ENCODE data around the gene PYROXD2. TPM values are rescaled to one million over a fixed set of nuclear protein-coding genes. Genes with fewer than 3 reads are reported as not detected.

The PYROXD2 gene
- polyA plus RNA-seq, 1 donor from 2014 or later: 0.11 TPM

DNA sequence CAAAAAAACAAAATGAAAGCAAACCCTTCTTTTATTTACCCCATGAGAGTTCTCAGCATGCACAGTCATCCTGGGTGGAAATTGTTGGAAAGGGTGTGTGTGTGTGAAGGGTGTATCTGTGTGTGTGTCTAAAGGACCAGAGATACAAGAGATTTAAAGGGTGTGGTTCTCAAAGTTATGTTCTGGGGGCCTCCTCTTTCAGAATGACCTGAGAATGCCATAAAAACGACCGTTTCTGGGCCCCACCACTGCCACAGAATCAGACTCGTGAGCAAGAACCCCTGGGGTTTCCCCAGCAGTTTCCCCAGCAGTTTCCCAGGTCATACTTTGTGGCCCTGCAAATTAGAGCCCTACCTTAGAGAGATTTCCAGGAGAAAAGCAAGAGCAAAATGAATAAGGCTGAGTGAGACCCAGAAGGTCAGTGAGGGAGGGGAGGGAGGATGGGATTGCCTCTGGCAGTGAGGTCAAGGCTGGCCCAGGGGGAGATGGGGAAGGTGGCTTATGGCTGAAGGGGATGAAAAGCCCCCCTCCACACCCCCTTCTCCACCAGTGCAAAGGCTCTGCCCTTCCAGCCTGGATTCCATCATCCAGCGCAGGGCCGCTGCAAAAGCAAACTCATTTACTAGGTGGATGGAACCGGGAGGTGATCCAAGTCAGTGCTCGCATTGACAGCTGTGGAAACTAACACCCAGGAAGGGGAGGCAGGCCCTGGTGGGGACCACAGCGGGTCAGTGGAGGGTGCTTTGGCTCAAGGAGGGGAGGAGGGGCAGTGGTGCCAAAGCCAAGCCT lies 10.2 kb downstream of the PYROXD2 start:
- H4K20me1 ChIP-seq (ENCODE audit: insufficient read depth): no peaks in the 10 kb centered on the region
- no peaks in the 10 kb centered on the region for H3K36me3 ChIP-seq (ENCODE audit: insufficient read depth, low read length)
- H3K79me2 ChIP-seq (replicated peaks; ENCODE audit: insufficient read depth, low read length): no peaks in the 10 kb centered on the region
- H3K4me2 ChIP-seq (ENCODE audit: low read length): no peak overlapping the region
- H3K9ac ChIP-seq (ENCODE audit: low read length): no peak overlapping the region
- no peak overlapping the region for H3K27ac ChIP-seq (ENCODE audit: low read length)
- H3K9me3 ChIP-seq (ENCODE audit: low read length): no peaks in the 10 kb centered on the region
- no peak for TF ChIP-seq TAF1 (IDR thresholded peaks at IDR 0.05; ENCODE audit: low read depth)
- no peaks in the 10 kb centered on the region for H3K27me3 ChIP-seq (ENCODE audit: insufficient read depth, low read depth, low read length)
- no peaks in the 10 kb centered on the region for H3K9me2 ChIP-seq (ENCODE audit: insufficient read depth, low read length)
- H3F3A ChIP-seq (ENCODE audit: insufficient read depth, low read length, poor library complexity, severe bottlenecking): no peaks in the 10 kb centered on the region
- H2AFZ ChIP-seq (ENCODE audit: low read depth, low read length): no peak overlapping the region
- no peak overlapping the region for H3K4me3 ChIP-seq (ENCODE audit: low read length)

DNA sequence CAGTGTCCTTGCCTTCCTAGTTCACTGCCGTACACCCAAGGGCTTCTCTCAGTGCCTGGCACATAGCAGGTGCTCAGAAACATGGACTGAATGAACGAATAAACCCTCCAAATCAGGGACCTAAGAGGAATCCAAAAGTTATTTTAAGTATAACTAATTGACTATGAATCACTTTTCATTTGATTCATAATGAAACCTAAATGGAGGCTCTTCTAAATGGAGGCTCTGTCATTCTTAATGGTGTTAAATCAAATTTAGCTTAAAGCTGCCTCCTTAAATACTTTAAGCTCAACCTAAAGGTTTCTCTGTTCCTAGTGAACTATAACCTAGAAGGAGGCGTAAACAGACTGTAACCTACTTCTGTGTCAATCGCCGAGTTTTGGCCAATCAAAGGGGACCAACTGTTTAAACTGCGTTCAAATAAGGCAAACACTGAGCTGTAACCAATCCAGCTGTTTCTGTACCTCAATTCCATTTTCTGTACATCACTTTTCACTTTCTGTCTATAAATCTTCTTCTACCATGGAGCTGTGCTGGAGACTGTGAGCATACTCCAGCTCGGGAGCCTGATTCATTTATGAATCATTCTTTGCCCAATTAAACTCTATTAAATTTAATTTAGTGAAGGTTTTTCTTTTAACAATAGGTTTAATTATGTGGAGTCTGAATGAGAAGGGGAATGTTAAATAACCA lies 11.0 kb downstream of the PYROXD2 start:
- TF ChIP-seq, protein P1, sequence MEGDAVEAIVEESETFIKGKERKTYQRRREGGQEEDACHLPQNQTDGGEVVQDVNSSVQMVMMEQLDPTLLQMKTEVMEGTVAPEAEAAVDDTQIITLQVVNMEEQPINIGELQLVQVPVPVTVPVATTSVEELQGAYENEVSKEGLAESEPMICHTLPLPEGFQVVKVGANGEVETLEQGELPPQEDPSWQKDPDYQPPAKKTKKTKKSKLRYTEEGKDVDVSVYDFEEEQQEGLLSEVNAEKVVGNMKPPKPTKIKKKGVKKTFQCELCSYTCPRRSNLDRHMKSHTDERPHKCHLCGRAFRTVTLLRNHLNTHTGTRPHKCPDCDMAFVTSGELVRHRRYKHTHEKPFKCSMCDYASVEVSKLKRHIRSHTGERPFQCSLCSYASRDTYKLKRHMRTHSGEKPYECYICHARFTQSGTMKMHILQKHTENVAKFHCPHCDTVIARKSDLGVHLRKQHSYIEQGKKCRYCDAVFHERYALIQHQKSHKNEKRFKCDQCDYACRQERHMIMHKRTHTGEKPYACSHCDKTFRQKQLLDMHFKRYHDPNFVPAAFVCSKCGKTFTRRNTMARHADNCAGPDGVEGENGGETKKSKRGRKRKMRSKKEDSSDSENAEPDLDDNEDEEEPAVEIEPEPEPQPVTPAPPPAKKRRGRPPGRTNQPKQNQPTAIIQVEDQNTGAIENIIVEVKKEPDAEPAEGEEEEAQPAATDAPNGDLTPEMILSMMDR (IDR thresholded peaks at IDR 0.05; ENCODE audit: poor library complexity, severe bottlenecking): no peak
- TF ChIP-seq POLR2AphosphoS5 (IDR thresholded peaks at IDR 0.05) (no peak), EP300 (conservative IDR thresholded peaks at IDR 0.05; ENCODE audit: poor library complexity, severe bottlenecking) (no peak), REST (IDR thresholded peaks at IDR 0.05; ENCODE audit: borderline replicate concordance) (no peak), TAF1 (IDR thresholded peaks at IDR 0.05; ENCODE audit: low read depth) (no peak), RAD21 (conservative IDR thresholded peaks at IDR 0.05) (no peak), EZH2 (IDR thresholded peaks at IDR 0.05; ENCODE audit: borderline replicate concordance, insufficient read depth, low read length, poor library complexity, severe bottlenecking) (no peak), MXI1 (conservative IDR thresholded peaks at IDR 0.05; ENCODE audit: poor library complexity, severe bottlenecking) (no peak), SMC3 (conservative IDR thresholded peaks at IDR 0.05; ENCODE audit: poor library complexity) (no peak)
- no peak overlapping the region for H3K9ac ChIP-seq (ENCODE audit: low read length)

More for the DNA sequence above, 11.0 kb downstream of the PYROXD2 start:
- H3K4me3 ChIP-seq (ENCODE audit: low read length): no peak overlapping the region
- H3F3A ChIP-seq (ENCODE audit: insufficient read depth, low read length, poor library complexity, severe bottlenecking): no peaks in the 10 kb centered on the region
- no peaks in the 10 kb centered on the region for H4K20me1 ChIP-seq (ENCODE audit: insufficient read depth)
- no peaks in the 10 kb centered on the region for H3K9me2 ChIP-seq (ENCODE audit: insufficient read depth, low read length)
- H3K36me3 ChIP-seq (ENCODE audit: insufficient read depth, low read length): no peaks in the 10 kb centered on the region
- H3K9me3 ChIP-seq (ENCODE audit: low read length): no peaks in the 10 kb centered on the region
- no peaks in the 10 kb centered on the region for H3K79me2 ChIP-seq (replicated peaks; ENCODE audit: insufficient read depth, low read length)
- H2AFZ ChIP-seq (ENCODE audit: low read depth, low read length): no peak overlapping the region
- H3K27ac ChIP-seq (ENCODE audit: low read length): no peak overlapping the region
- H3K4me2 ChIP-seq (ENCODE audit: low read length): no peak overlapping the region
- no peaks in the 10 kb centered on the region for H3K27me3 ChIP-seq (ENCODE audit: insufficient read depth, low read depth, low read length)

All from neural cell (in vitro differentiated cells).